Fibroblast of villous mesenchyme (primary cell): ENCODE data around the gene MAPK8IP3. TPM values are rescaled to one million over a fixed set of nuclear protein-coding genes. Genes with fewer than 3 reads are reported as not detected.

Source experiments
- DNase-seq: peaks from one replicate; pipeline ENCODE4 v3.0.0-alpha.2; 2010; ENCODE audit warnings: low read depth
- H3K4me3 ChIP-seq: 2 replicates; pipeline ENCODE4 v1.5.1; 2011; ENCODE audit warnings: low read depth, mild to moderate bottlenecking, low read length
- CTCF ChIP-seq: IDR thresholded peaks from 2 replicates; pipeline ENCODE4 v1.5.1; 2012; ENCODE audit warnings: low read depth, mild to moderate bottlenecking, low read length; ENCODE audit not compliant: insufficient read depth
- total RNA-seq: library from RNA; depleted of rRNA; stranded (reverse); fragments of >200 nt; gene quantifications from 2 replicates; pipeline ENCODE4 v1.2.3, GENCODE V29; 2012

Gene MAPK8IP3
- total RNA-seq, 1 donor, result 37.1 TPM

GRCh38 chr16:1745900-1746692 is 40.1 kb downstream of the MAPK8IP3 start:
- DNase-seq, result peak; percentile 83
- no peak for TF ChIP-seq CTCF
- no peak overlapping the region for H3K4me3 ChIP-seq

- DNase-seq, result no peak
- TF ChIP-seq CTCF, result no peak
- no peak overlapping the region for H3K4me3 ChIP-seq
Observed at GRCh38 chr16:1746693-1747195, 40.7 kb downstream of the MAPK8IP3 start.

GRCh38 chr16:1747934-1748333 is 41.9 kb downstream of the MAPK8IP3 start:
- no peak overlapping the region for H3K4me3 ChIP-seq
- DNase-seq, result no peak
- TF ChIP-seq CTCF, result no peak

GRCh38 chr16:1749152-1750117 is 43.4 kb downstream of the MAPK8IP3 start:
- DNase-seq, result no peak
- H3K4me3 ChIP-seq, result no peak overlapping the region
- TF ChIP-seq CTCF, result no peak

GRCh38 chr16:1751946-1752345 is 46.0 kb downstream of the MAPK8IP3 start:
- no peak for DNase-seq
- no peak for TF ChIP-seq CTCF
- no peak overlapping the region for H3K4me3 ChIP-seq

- DNase-seq, result no peak
- no peak for TF ChIP-seq CTCF
- H3K4me3 ChIP-seq, result no peak overlapping the region
Observed at GRCh38 chr16:1752853-1753252, 46.9 kb downstream of the MAPK8IP3 start.
